ENCODE results near the gene SMG5. TPM values are rescaled to one million over a fixed set of nuclear protein-coding genes. Genes with fewer than 3 reads are reported as not detected.

SMG5 gene
- total RNA-seq, 1 donor, result 38.8 TPM

- Histone ChIP-seq H3K9me3 (ENCODE audit: low read depth, low read length) (no peaks in the 10 kb centered on the region), H3K4me3 (ENCODE audit: low read length) (no peak overlapping the region), H3K27me3 (ENCODE audit: insufficient read depth, low read length) (no peaks in the 10 kb centered on the region), H3K4me1 (ENCODE audit: insufficient read depth, low read length) (no peaks in the 10 kb centered on the region)
These were observed 19.4 kb downstream of the SMG5 start for GRCh38 chr1:156263288-156263655.

GRCh38 chr1:156262461-156263287, 20.0 kb downstream of the SMG5 start:
- Histone ChIP-seq H3K4me1 (ENCODE audit: insufficient read depth, low read length) (no peaks in the 10 kb centered on the region), H3K9me3 (ENCODE audit: low read depth, low read length) (no peaks in the 10 kb centered on the region), H3K4me3 (ENCODE audit: low read length) (no peak overlapping the region), H3K27me3 (ENCODE audit: insufficient read depth, low read length) (no peaks in the 10 kb centered on the region)

GRCh38 chr1:156260896-156261295, 21.7 kb downstream of the SMG5 start:
- Histone ChIP-seq H3K4me3 (ENCODE audit: low read length) (no peak overlapping the region), H3K4me1 (ENCODE audit: insufficient read depth, low read length) (no peaks in the 10 kb centered on the region), H3K9me3 (ENCODE audit: low read depth, low read length) (no peaks in the 10 kb centered on the region), H3K27me3 (ENCODE audit: insufficient read depth, low read length) (no peaks in the 10 kb centered on the region)

- Histone ChIP-seq H3K4me1 (ENCODE audit: insufficient read depth, low read length) (no peaks in the 10 kb centered on the region), H3K4me3 (ENCODE audit: low read length) (no peak overlapping the region), H3K9me3 (ENCODE audit: low read depth, low read length) (no peaks in the 10 kb centered on the region), H3K27me3 (ENCODE audit: insufficient read depth, low read length) (no peaks in the 10 kb centered on the region)
These were observed 22.8 kb downstream of the SMG5 start for GRCh38 chr1:156259805-156260204.

- Histone ChIP-seq H3K9me3 (ENCODE audit: low read depth, low read length) (no peaks in the 10 kb centered on the region), H3K27me3 (ENCODE audit: insufficient read depth, low read length) (no peaks in the 10 kb centered on the region), H3K4me1 (ENCODE audit: insufficient read depth, low read length) (no peaks in the 10 kb centered on the region), H3K4me3 (ENCODE audit: low read length) (no peak overlapping the region)
These were observed 23.8 kb downstream of the SMG5 start for GRCh38 chr1:156258859-156259258.

GRCh38 chr1:156257711-156258110, 24.9 kb downstream of the SMG5 start:
- no peaks in the 10 kb centered on the region for H3K9me3 ChIP-seq (ENCODE audit: low read depth, low read length)
- H3K4me3 ChIP-seq (ENCODE audit: low read length), result no peak overlapping the region
- no peaks in the 10 kb centered on the region for H3K4me1 ChIP-seq (ENCODE audit: insufficient read depth, low read length)
- no peaks in the 10 kb centered on the region for H3K27me3 ChIP-seq (ENCODE audit: insufficient read depth, low read length)

- H3K4me3 ChIP-seq (ENCODE audit: low read length), result no peak overlapping the region
- no peaks in the 10 kb centered on the region for H3K27me3 ChIP-seq (ENCODE audit: insufficient read depth, low read length)
- no peaks in the 10 kb centered on the region for H3K4me1 ChIP-seq (ENCODE audit: insufficient read depth, low read length)
- no peaks in the 10 kb centered on the region for H3K9me3 ChIP-seq (ENCODE audit: low read depth, low read length)
These were observed 29.0 kb downstream of the SMG5 start for GRCh38 chr1:156253634-156254033.

- no peaks in the 10 kb centered on the region for H3K9me3 ChIP-seq (ENCODE audit: low read depth, low read length)
- no peak overlapping the region for H3K4me3 ChIP-seq (ENCODE audit: low read length)
- no peaks in the 10 kb centered on the region for H3K4me1 ChIP-seq (ENCODE audit: insufficient read depth, low read length)
- H3K27me3 ChIP-seq (ENCODE audit: insufficient read depth, low read length), result no peaks in the 10 kb centered on the region
These were observed 31.1 kb downstream of the SMG5 start for GRCh38 chr1:156251527-156251926.

GRCh38 chr1:156249593-156249992, 33.0 kb downstream of the SMG5 start:
- no peak overlapping the region for H3K4me3 ChIP-seq (ENCODE audit: low read length)
- H3K4me1 ChIP-seq (ENCODE audit: insufficient read depth, low read length), result peaks cover 17% of the 10 kb centered on the region
- H3K9me3 ChIP-seq (ENCODE audit: low read depth, low read length), result no peaks in the 10 kb centered on the region
- H3K27me3 ChIP-seq (ENCODE audit: insufficient read depth, low read length), result peaks cover 8% of the 10 kb centered on the region

GRCh38 chr1:156248323-156248683, 34.3 kb downstream of the SMG5 start:
- H3K4me1 ChIP-seq (ENCODE audit: insufficient read depth, low read length), result peaks cover 17% of the 10 kb centered on the region
- H3K27me3 ChIP-seq (ENCODE audit: insufficient read depth, low read length), result peaks cover 8% of the 10 kb centered on the region
- no peak overlapping the region for H3K4me3 ChIP-seq (ENCODE audit: low read length)
- H3K9me3 ChIP-seq (ENCODE audit: low read depth, low read length), result no peaks in the 10 kb centered on the region

- Histone ChIP-seq H3K4me1 (ENCODE audit: insufficient read depth, low read length) (peaks cover 17% of the 10 kb centered on the region), H3K4me3 (ENCODE audit: low read length) (no peak within 1 kb of the TSS), H3K27me3 (ENCODE audit: insufficient read depth, low read length) (peaks cover 8% of the 10 kb centered on the region), H3K9me3 (ENCODE audit: low read depth, low read length) (no peaks in the 10 kb centered on the region)
These were observed 34.9 kb downstream of the SMG5 start, which contains the start of gene PAQR6 for GRCh38 chr1:156247460-156248322. Gene PAQR6 (minus strand): TSS chr1:156248056. CDS start chr1:156246731, 1,325 bp downstream.

GRCh38 chr1:156246781-156247459, 35.7 kb downstream of the SMG5 start:
- H3K4me3 ChIP-seq (ENCODE audit: low read length), result no peak overlapping the region
- H3K9me3 ChIP-seq (ENCODE audit: low read depth, low read length), result no peaks in the 10 kb centered on the region
- H3K27me3 ChIP-seq (ENCODE audit: insufficient read depth, low read length), result peaks cover 8% of the 10 kb centered on the region
- H3K4me1 ChIP-seq (ENCODE audit: insufficient read depth, low read length), result peaks cover 17% of the 10 kb centered on the region

- H3K4me3 ChIP-seq (ENCODE audit: low read length), result no peak overlapping the region
- no peaks in the 10 kb centered on the region for H3K9me3 ChIP-seq (ENCODE audit: low read depth, low read length)
- peaks cover 17% of the 10 kb centered on the region for H3K4me1 ChIP-seq (ENCODE audit: insufficient read depth, low read length)
- peaks cover 8% of the 10 kb centered on the region for H3K27me3 ChIP-seq (ENCODE audit: insufficient read depth, low read length)
These were observed 36.3 kb downstream of the SMG5 start for GRCh38 chr1:156246241-156246780.

- Histone ChIP-seq H3K9me3 (ENCODE audit: low read depth, low read length) (no peaks in the 10 kb centered on the region), H3K4me1 (ENCODE audit: insufficient read depth, low read length) (peaks cover 17% of the 10 kb centered on the region), H3K4me3 (ENCODE audit: low read length) (peak overlapping the region; percentile 6), H3K27me3 (ENCODE audit: insufficient read depth, low read length) (peaks cover 8% of the 10 kb centered on the region)
These were observed 37.0 kb downstream of the SMG5 start for GRCh38 chr1:156245451-156246232.

All from mononuclear cell (primary cell).